NOMO-1 treated with DMSO at 0.1 percent for 48 hours (cell line): Measurements from ENCODE around the gene HOXA6.

Experiments used
- DNase-seq: peaks from one replicate; lab custom pipeline; 2025; ENCODE audit not compliant: unreplicated experiment; lab: John Stamatoyannopoulos, UW

HOXA6 gene

GRCh38 chr7:27173956-27174873, 26.6 kb upstream of the HOXA6 start, which contains the start of gene HOXA10:
TSS of gene HOXA10 (minus strand) at chr7:27174320. CDS start at chr7:27174306, 14 bp downstream.
- peak; percentile 59 for DNase-seq

DNA sequence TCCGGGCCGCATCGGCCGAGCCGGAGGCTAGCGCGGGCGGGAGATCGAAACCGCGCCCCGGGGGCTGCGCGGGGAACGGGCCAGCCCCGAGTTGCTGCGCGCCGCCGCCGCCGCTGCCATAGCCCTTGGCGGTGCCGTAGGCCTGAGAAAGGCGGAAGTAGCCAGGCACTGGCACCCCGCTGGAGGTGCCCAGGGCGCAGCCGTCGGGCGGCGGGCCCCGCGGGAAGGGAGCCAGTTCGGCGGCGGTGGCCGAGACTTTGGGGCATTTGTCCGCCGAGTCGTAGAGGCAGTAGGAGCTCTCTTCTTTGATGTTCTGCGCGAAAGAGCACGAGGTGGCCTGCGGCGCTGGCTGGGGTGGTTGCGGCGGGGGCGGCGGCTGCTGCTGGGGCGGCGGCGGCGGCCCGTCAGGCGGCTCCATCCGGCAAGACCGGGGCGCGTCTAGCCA, 26.0 kb upstream of the HOXA6 start:
- no peak for DNase-seq

DNA sequence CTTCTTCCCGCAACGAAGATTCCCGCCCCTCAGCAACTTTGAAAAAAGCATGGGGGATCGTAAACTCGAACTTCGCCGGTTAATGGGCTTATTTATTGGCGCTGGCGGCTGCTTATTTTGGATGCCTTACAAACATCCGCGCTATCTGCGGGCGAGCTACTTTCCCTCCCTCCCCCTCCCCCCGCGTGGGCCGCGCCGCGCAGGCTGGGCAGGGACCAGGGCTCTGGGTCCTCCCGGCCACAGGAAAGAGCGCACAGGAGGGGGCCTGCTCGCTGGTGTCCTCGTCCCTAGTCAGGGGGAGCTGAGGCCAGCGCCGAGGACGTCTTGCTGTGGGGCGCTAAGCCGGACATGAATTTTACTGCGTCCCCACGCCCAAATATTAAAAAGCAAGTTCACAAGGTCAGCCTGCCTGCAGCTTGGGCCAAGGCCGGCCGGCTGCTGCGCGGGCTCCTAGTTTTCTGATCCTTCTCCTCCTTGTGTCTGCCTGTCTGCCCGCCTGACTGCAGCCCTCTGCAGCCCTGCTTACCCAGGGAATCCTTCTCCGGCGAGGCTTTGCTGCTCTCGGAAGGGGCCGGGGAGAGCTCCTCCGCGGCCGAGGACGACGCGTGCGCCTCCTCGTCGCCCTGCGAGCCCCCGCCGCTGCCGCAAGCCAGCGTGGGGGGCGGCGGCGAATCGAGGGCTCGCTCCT, 25.4 kb upstream of the HOXA6 start:
- no peak for DNase-seq

GRCh38 chr7:27172315-27172774, 24.8 kb upstream of the HOXA6 start:
- no peak for DNase-seq

GRCh38 chr7:27171637-27172314, 24.2 kb upstream of the HOXA6 start:
- DNase-seq, result no peak

- no peak for DNase-seq
Measured at GRCh38 chr7:27171325-27171636, 23.7 kb upstream of the HOXA6 start.

DNA sequence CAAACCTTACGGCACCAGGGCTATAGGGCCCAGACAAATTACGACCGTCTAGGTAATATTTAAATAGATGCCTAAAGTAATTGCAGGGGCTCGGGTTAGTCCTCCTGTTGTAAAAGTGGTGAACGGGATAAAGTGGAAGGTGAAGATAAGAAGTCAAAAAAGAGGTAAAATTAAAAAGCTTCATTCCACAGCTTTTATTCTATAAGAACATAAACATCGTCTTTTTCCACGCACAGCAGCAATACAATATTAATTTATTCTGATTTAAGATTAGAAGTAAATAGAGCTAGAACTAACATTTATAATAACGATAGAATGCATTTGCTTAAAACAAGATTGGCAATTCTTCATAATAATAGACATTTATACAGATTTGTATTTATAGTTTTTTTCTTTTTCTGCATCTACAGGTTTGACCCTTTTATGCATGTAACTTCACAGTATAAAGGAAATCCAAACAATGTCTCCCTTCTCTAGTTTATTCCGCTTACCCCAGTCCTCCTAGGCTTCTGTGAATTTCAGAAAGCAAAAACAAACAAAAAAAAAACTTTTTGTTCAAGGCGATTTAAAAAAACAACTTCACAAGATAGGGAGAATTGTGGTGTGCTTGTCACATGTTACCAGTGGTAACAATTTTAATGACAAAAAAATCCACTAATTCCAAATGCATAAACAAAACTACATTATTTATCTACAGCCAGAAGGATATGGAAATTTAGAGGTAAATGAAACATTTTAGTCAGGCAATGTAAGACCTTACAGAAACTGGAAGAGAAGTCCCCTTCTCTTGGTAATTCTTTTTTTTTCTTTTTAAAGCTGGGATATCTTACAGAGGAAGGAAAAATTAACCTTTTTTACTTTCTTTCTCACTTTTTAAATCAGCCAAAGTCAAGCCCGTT, 23.1 kb upstream of the HOXA6 start:
- DNase-seq, result no peak

DNA sequence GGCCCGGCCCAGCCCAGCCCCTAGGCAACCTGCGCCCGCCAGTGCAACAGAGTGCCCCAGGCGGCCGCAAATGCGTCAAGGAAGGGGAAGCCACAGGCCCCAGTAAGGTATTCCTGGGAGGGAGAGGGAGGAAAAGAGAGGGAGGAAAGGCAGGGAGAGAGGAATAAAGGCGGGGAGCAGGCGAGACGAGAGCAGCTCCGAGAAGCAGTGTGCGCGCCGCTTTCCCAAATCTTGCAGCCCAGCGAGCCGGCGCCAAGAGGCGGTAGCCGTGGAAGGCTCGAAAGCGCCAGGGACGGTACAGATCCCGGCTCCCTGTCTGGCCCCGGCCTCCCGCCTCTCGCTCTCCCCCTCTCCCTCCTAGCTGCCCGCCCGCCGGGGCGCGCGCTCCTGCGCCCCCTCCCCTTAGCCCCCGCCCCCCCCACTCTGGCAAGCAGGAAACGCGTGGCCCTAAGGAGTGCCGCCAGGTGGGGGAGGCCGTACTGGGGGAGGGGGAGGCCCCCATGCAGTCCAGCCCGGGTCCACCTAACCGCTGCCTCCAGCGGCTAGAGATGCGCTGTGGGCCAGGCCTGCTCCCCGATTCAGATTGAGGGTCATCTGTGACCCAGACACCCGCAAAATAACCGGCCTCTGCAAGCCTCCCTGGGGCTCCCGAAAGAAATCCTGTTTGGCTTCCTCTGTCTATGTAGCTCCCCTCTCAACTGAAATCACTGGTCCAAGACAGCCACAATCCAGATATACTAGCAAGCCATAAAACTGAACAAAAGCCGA, 22.3 kb upstream of the HOXA6 start:
- no peak for DNase-seq

DNA sequence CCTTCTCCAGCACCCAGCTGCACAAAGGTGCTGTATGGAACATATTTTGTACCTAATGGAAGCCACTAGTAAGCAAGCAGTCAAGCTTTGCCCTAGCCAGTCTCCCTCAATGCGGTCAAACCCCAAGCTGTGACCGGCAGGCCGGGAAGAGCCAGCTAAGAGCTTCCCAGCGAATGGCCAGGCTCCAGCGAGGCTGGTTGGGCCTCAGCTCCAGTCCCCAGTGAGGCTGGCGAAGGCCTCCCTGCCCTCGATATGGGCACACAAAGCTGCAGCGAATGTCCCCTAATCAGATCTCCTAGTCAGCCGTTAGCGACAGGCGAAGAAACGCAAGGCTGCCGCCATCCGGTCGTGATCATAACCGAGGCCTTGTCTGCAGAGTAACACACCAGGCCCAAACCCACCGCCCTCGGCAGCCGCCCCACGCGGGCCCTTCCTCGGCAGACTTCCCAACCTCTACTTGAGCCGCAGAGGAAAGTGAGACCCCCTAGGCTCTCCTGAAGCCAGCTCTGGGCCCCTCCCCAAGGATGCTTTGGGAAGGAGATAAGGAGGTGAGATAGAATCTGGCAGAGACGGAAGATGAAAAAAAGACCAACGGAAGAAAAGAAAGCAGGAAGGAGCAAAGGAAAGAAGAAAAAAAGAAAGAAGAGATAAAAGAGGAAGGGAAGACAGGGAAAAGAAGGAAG, 20.8 kb upstream of the HOXA6 start:
- DNase-seq, result peak; percentile 69

- no peak for DNase-seq
Measured at GRCh38 chr7:27167916-27168264, 20.3 kb upstream of the HOXA6 start.

GRCh38 chr7:27166531-27167505, 19.2 kb upstream of the HOXA6 start:
- DNase-seq, result no peak

DNA sequence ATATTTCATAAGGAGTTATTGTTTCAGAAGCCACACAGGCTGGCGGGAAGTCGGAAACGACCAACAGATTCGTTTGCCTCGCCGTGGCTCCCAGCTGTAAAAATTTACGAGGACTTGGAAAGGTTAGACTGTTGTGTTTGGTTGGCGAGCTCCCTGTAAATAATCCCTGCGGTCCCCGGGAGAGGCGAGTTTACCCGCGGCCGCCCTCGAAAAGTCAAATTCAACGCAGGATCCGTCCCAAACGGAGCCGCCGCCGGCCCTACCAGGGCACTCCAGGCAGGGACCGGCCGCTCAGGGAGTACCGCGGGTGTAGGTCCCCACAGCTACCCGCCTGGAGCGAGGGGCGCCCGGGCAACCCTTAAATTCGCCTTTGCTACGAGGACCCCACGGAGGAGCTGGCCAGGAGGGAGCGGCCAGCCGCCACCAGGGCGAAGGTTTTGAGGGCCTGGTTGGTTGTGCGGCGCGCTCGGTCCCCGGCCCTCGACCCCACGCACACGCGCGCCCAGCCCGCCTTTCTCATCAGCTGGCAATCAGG, 18.5 kb upstream of the HOXA6 start:
- no peak for DNase-seq

- DNase-seq, result peak; percentile 88
Measured at GRCh38 chr7:27165089-27165995, 17.8 kb upstream of the HOXA6 start, which contains the start of gene HOXA9. TSS of gene HOXA9 (minus strand) at chr7:27165537. CDS start at chr7:27165457, 80 bp downstream.

DNA sequence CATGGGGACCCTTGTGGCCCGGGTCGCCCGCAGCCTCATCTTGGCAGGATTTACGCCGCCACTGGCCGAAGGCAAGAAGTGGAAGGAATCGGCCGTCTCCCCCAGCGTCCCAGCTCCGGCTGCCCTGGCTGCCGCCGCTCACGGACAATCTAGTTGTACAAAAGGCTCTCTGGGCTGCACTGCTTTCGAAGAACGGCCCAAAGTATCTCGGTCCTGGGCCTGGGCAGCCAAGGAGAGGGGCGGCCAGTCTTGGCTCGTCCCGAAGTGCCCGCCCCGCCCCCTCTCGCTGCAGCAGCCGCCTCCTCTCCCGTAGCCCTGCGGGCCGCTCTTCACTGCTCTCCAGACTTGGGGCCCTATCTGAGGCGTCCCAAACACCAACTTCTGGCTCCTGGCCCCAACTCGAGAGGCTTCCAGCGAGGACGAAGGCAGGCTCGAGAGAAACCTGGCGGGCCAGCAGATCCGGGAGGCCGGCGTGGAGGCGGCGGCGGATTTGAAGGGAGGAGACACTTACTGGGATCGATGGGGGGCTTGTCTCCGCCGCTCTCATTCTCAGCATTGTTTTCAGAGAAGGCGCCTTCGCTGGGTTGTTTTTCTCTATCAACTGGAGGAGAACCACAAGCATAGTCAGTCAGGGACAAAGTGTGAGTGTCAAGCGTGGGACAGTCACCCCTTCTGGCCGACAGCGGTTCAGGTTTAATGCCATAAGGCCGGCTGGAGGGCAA, 17.0 kb upstream of the HOXA6 start:
- no peak for DNase-seq

DNA sequence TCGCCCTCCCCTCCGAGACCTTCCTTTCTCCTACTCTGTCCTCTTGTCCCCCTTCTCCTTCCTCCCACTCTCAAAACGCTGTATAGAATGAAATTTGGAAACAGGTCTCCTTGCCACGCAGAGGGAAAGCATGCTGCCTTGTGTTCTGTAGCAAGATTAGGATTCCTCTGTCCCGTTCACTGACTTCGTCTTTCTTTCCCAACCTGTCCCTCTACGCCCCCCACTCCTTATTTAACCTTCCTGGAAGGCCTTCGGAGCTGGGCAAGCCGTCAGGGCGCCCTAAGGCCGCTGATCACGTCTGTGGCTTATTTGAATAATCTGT, 16.4 kb upstream of the HOXA6 start:
- no peak for DNase-seq

DNA sequence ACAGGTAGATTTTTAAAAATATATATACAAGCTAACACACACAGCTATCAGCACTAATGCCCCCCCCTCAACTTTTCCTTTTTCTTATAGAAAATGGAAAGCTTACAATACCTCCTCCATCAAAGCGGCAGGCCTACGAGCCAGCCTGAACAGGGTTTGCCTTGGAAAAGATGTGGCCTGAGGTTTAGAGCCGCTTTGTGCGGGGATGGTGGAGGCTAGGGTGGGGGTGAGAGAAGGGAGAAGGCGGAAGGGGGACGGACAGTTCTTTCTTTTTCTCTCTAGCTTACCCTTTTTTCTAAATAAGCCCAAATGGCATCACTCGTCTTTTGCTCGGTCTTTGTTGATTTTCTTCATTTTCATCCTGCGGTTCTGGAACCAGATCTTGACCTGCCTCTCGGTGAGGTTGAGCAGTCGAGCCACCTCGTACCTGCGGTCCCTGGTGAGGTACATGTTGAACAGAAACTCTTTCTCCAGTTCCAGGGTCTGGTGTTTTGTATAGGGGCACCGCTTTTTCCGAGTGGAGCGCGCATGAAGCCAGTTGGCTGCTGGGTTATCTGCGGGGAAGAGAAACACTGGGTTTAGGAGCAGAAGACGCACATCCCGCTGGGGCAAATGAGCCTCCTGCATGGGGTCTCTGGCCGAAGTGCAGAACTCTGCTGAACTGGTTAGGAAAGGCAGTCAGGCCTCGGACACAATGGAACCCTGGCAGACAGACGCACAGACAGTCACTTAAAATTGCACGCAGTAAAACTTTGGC, 15.9 kb upstream of the HOXA6 start:
- no peak for DNase-seq
